Naive thymus-derived CD4-positive, alpha-beta T cell (primary cell): Measurements from ENCODE around the gene ARHGAP6. TPM values are rescaled to one million over a fixed set of nuclear protein-coding genes. Genes with fewer than 3 reads are reported as not detected.

ENCODE experiments used
- ATAC-seq: fragments of 150-1000 bp; cut with Tn5 transposase; 2 replicates; pipeline ENCODE4 v1.10.0; 2021; ENCODE audit warnings: mild to moderate bottlenecking, moderate library complexity
- CTCF ChIA-PET: fragments of 350-600 bp; sonication (Branson Sonifier 250); formaldehyde crosslinking; loops from one replicate; lab custom pipeline; 2021; ENCODE audit warnings: antibody characterized with exemption; lab: Charles Lee
- POLR2A ChIA-PET: fragments of 350-600 bp; sonication (Branson Sonifier 250); formaldehyde crosslinking; loops from one replicate; lab custom pipeline; 2021; ENCODE audit warnings: antibody characterized with exemption, inconsistent platforms; lab: Charles Lee
- DNase-seq, 9 donors: peaks; one replicate each; pipeline versions ENCODE4 v3.0.0 to v3.0.0-alpha.2; 2020 to 2022; ENCODE audit warnings: mixed read lengths in 1 of 9
- H3K27ac ChIP-seq: one replicate; pipeline ENCODE4 v1.7.0; 2013; ENCODE audit warnings: mild to moderate bottlenecking, low read depth, low read length, moderate library complexity
- H3K27me3 ChIP-seq, 2 donors: one replicate each; pipeline ENCODE4 v1.7.0; 2013; ENCODE audit warnings: low read length in 2 of 2, mild to moderate bottlenecking in 2 of 2, moderate library complexity in 2 of 2; ENCODE audit not compliant: control insufficient read depth in 2 of 2, insufficient read depth in 2 of 2
- H3K36me3 ChIP-seq, 3 experiments: 1 replicate in 2 of 3; 2 replicates in 1 of 3; pipeline ENCODE4 v1.7.0; 2013; ENCODE audit warnings: low read length in 3 of 3, mild to moderate bottlenecking in 3 of 3, moderate library complexity in 1 of 3; ENCODE audit not compliant: insufficient read depth in 3 of 3, control insufficient read depth in 2 of 3
- H3K4me1 ChIP-seq, 2 donors: one replicate each; pipeline ENCODE4 v1.7.0; 2013; ENCODE audit warnings: low read length in 2 of 2, mild to moderate bottlenecking in 2 of 2, moderate library complexity in 1 of 2; ENCODE audit not compliant: control insufficient read depth in 2 of 2, insufficient read depth in 2 of 2
- H3K4me3 ChIP-seq: 2 replicates; pipeline ENCODE4 v1.7.0; 2013; ENCODE audit warnings: mild to moderate bottlenecking, low read length
- H3K9me3 ChIP-seq, 3 experiments: 1 replicate in 2 of 3; 2 replicates in 1 of 3; pipeline ENCODE4 v1.7.0; 2013; ENCODE audit warnings: low read length in 3 of 3; ENCODE audit not compliant: control insufficient read depth in 2 of 3
- H3K27ac Mint-ChIP-seq, 9 donors: one replicate each; pipeline ENCODE4 v1.8.0; 2020 to 2022; ENCODE audit warnings: mixed read lengths in 9 of 9, mild to moderate bottlenecking in 8 of 9, moderate library complexity in 5 of 9, inconsistent platforms in 2 of 9
- H3K27me3 Mint-ChIP-seq, 5 donors: one replicate each; pipeline ENCODE4 v1.8.0; 2021 to 2022; ENCODE audit warnings: mixed read lengths in 5 of 5, mild to moderate bottlenecking in 1 of 5
- H3K36me3 Mint-ChIP-seq, 5 donors: one replicate each; pipeline ENCODE4 v1.8.0; 2020 to 2022; ENCODE audit warnings: mixed read lengths in 5 of 5, mild to moderate bottlenecking in 3 of 5, inconsistent platforms in 1 of 5
- H3K4me1 Mint-ChIP-seq, 7 donors: one replicate each; pipeline ENCODE4 v1.8.0; 2020 to 2022; ENCODE audit warnings: mixed read lengths in 7 of 7, mild to moderate bottlenecking in 3 of 7, inconsistent platforms in 1 of 7
- H3K4me3 Mint-ChIP-seq, 10 donors: one replicate each; pipeline ENCODE4 v1.8.0; 2020 to 2022; ENCODE audit warnings: mild to moderate bottlenecking in 10 of 10, mixed read lengths in 10 of 10, moderate library complexity in 6 of 10, inconsistent platforms in 2 of 10
- H3K9me3 Mint-ChIP-seq, 11 donors: one replicate each; pipeline ENCODE4 v1.8.0; 2020 to 2022; ENCODE audit warnings: mixed read lengths in 11 of 11, mild to moderate bottlenecking in 4 of 11, inconsistent platforms in 1 of 11, moderate library complexity in 1 of 11
- intact Hi-C, 2 donors: fragments of 100-400 bp; cut with micrococcal nuclease; formaldehyde crosslinking; loops; one replicate each; pipeline ENCODE4 v1.15.1; 2023
- microRNA-seq: library from miRNA; unstranded; fragments of <30 nt; microRNA quantifications from one replicate; pipeline ENCODE4 v1.2.0, GENCODE V29; 2022; ENCODE audit warnings: borderline microRNAs expressed
- polyA plus RNA-seq, 2 donors: library from polyadenylated mRNA; unstranded; fragments of 300-500 nt; fragmentation: Illumina TruSeq; gene quantifications; one replicate each; pipeline ENCODE4 v1.2.3, GENCODE V29; 2021
- total RNA-seq, 6 experiments: library from RNA in 5 of 6; stranded (reverse) in 5 of 6; gene quantifications; 1 replicate in 5 of 6; 2 replicates in 1 of 6; pipeline ENCODE4 v1.2.3 and lab custom pipeline; 2021 to 2026

Gene ARHGAP6
- total and polyA plus RNA-seq, 7 experiments from 2014 or later = 0.11 to 0.83 TPM; not detected in 5

DNA sequence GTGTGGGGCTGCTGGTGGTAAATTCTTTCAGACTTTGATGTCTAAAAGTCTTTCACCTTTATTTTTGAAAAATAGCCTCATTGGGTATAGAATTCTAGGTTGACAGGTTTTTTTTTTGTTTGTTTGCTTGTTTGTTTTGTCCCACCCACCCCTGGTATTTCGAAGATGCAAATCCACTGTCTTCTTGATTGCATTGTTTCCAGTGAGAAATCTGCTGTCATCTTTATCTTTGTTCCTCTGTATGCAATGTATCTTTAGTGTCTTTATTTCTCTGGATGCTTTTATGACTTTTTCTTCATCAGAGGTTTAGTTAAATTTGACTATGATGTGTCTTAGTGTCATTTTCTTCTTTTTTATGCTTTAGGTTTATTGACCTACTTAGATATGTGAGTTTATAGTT is 575.9 kb downstream of the ARHGAP6 start:
- no peak for ATAC-seq
- CTCF ChIA-PET = no interaction called here
- peaks cover 0 to 3% (median 0%) of the 10 kb centered on the region in 5 donors for H3K27me3 Mint-ChIP-seq

More for the DNA sequence above, 575.9 kb downstream of the ARHGAP6 start:
- Mint-ChIP-seq H3K4me1 (no peaks in the 10 kb centered on the region), H3K36me3 (peaks cover 0 to 4% (median 0%) of the 10 kb centered on the region in 5 donors), H3K4me3 (no peak overlapping the region), H3K9me3 (peaks cover 3 to 42% (median 14%) of the 10 kb centered on the region in 11 donors), H3K27ac (no peak overlapping the region)
- no peak overlapping the region for H3K4me3 ChIP-seq
- POLR2A ChIA-PET = no interaction called here
- intact Hi-C loops = no loop called here
- H3K27me3 ChIP-seq = no peaks in the 10 kb centered on the region
- H3K4me1 ChIP-seq = no peaks in the 10 kb centered on the region
- no peak for DNase-seq
- no peaks in the 10 kb centered on the region for H3K36me3 ChIP-seq
- peaks cover 0 to 3% (median 0%) of the 10 kb centered on the region in 3 experiments for H3K9me3 ChIP-seq
- no peak overlapping the region for H3K27ac ChIP-seq

Small RNA genes lying within 50 kb of the gene (microRNA-seq; reads per million reads assigned to microRNA genes)
- gene MIR548AX = not detected

Other genes with a start within 250 kb of the ARHGAP6 start
- 100 to 1,000 TPM in 4 of 5 experiments, 10 to 100 TPM in 1; 66.3 to 164 (median 141) TPM for gene MSL3, start 92.3 kb upstream of the ARHGAP6 start, total RNA-seq
- gene MSL3, start 92.3 kb upstream of the ARHGAP6 start, polyA plus RNA-seq = 100 to 1,000 TPM in 1 of 2 donors, 10 to 100 TPM in 1; 76.2 to 118 TPM